ENCODE data around the gene PPIB. TPM values are rescaled to one million over a fixed set of nuclear protein-coding genes. Genes with fewer than 3 reads are reported as not detected.
"Not testable (repeated sequence)": the region's sequence is repeated elsewhere in the genome, so short reads cannot be mapped to it uniquely, and the experiment has no call there.

PPIB gene
- total RNA-seq, 2 experiments from 2014 or later = 225 to 227 TPM

- no peak for ATAC-seq (ENCODE audit: low read depth)
- Mint-ChIP-seq H3K9me3 (no peaks in the 10 kb centered on the region), H3K4me3 (no peak overlapping the region), H3K4me1 (peaks cover 3% of the 10 kb centered on the region), H3K27ac (no peak overlapping the region), H3K36me3 (peaks cover 20% of the 10 kb centered on the region), H3K27me3 (no peaks in the 10 kb centered on the region)
- DNase-seq = no peak
- POLR2A ChIA-PET = interaction anchor here (0.6 kb wide), 1 partner anchor 33 kb away, joined by 3 read pairs; no protein-coding TSS in a partner anchor
Observed at GRCh38 chr15:64122444-64122843, 40.4 kb downstream of the PPIB start.

GRCh38 chr15:64121614-64122013 is 41.2 kb downstream of the PPIB start:
- Mint-ChIP-seq H3K27me3 (no peaks in the 10 kb centered on the region), H3K4me3 (no peak overlapping the region), H3K27ac (no peak overlapping the region), H3K9me3 (no peaks in the 10 kb centered on the region), H3K4me1 (peaks cover 2% of the 10 kb centered on the region), H3K36me3 (peaks cover 17% of the 10 kb centered on the region)
- DNase-seq (no peak), ATAC-seq (ENCODE audit: low read depth) (no peak)
- POLR2A ChIA-PET = interaction anchor here (1.5 kb wide), 1 partner anchor 11 kb away, joined by 3 read pairs; no protein-coding TSS in a partner anchor

- peaks cover 15% of the 10 kb centered on the region for H3K36me3 Mint-ChIP-seq
- H3K4me1 Mint-ChIP-seq; ATAC-seq (ENCODE audit: low read depth); H3K27ac Mint-ChIP-seq; H3K27me3 Mint-ChIP-seq; POLR2A ChIA-PET; H3K4me3 Mint-ChIP-seq; DNase-seq; H3K9me3 Mint-ChIP-seq: not testable (repeated sequence)
Observed at GRCh38 chr15:64120322-64120721, 42.5 kb downstream of the PPIB start.

GRCh38 chr15:64117759-64118487 is 44.9 kb downstream of the PPIB start:
- H3K27me3 Mint-ChIP-seq = no peaks in the 10 kb centered on the region
- POLR2A ChIA-PET = no interaction called here
- H3K9me3 Mint-ChIP-seq = no peaks in the 10 kb centered on the region
- H3K27ac Mint-ChIP-seq = no peak overlapping the region
- peaks cover 7% of the 10 kb centered on the region for H3K4me1 Mint-ChIP-seq
- H3K36me3 Mint-ChIP-seq = peaks cover 22% of the 10 kb centered on the region
- DNase-seq (no peak), ATAC-seq (ENCODE audit: low read depth) (no peak)
- H3K4me3 Mint-ChIP-seq = no peak overlapping the region

GRCh38 chr15:64112904-64113303 is 49.9 kb downstream of the PPIB start:
- no peak for DNase-seq
- H3K27ac Mint-ChIP-seq = no peak overlapping the region
- no peak for ATAC-seq (ENCODE audit: low read depth)
- no peak overlapping the region for H3K4me3 Mint-ChIP-seq
- H3K9me3 Mint-ChIP-seq = no peaks in the 10 kb centered on the region
- H3K4me1 Mint-ChIP-seq = peaks cover 19% of the 10 kb centered on the region
- H3K36me3 Mint-ChIP-seq = peaks cover 21% of the 10 kb centered on the region
- no peaks in the 10 kb centered on the region for H3K27me3 Mint-ChIP-seq
- POLR2A ChIA-PET = no interaction called here

GRCh38 chr15:64112073-64112772 is 50.6 kb downstream of the PPIB start:
- Mint-ChIP-seq H3K27me3 (no peaks in the 10 kb centered on the region), H3K27ac (no peak overlapping the region), H3K9me3 (no peaks in the 10 kb centered on the region), H3K4me3 (no peak overlapping the region), H3K4me1 (peaks cover 19% of the 10 kb centered on the region), H3K36me3 (peaks cover 21% of the 10 kb centered on the region)
- DNase-seq (no peak), ATAC-seq (ENCODE audit: low read depth) (no peak)
- POLR2A ChIA-PET = interaction anchor here (1.2 kb wide), 1 partner anchor 41 kb away, joined by 4 read pairs; no protein-coding TSS in a partner anchor

- Mint-ChIP-seq H3K4me1 (peaks cover 20% of the 10 kb centered on the region), H3K27me3 (no peaks in the 10 kb centered on the region), H3K36me3 (peaks cover 21% of the 10 kb centered on the region), H3K9me3 (no peaks in the 10 kb centered on the region), H3K27ac (no peak overlapping the region), H3K4me3 (no peak overlapping the region)
- DNase-seq (no peak), ATAC-seq (ENCODE audit: low read depth) (no peak)
- POLR2A ChIA-PET = interaction anchor here (1.2 to 1.3 kb wide), 2 partner anchors 16 to 41 kb away, joined by 4 read pairs; partner anchors contain the start of gene SNX1
Observed at GRCh38 chr15:64111679-64112050, 51.2 kb downstream of the PPIB start.

GRCh38 chr15:64110950-64111678 is 51.7 kb downstream of the PPIB start:
- Mint-ChIP-seq H3K4me3 (peak overlapping the region; percentile 43), H3K4me1 (peaks cover 23% of the 10 kb centered on the region), H3K27ac (peak overlapping the region; percentile 68), H3K36me3 (peaks cover 21% of the 10 kb centered on the region), H3K9me3 (no peaks in the 10 kb centered on the region), H3K27me3 (no peaks in the 10 kb centered on the region)
- ATAC-seq (ENCODE audit: low read depth) (peak; percentile 87), DNase-seq (no peak)
- POLR2A ChIA-PET = interaction anchor here (1.2 to 1.5 kb wide), 3 partner anchors 15 to 42 kb away, joined by 4 to 5 read pairs (median 4); partner anchors contain the start of genes CIAO2A and SNX1

- Mint-ChIP-seq H3K4me1 (peaks cover 23% of the 10 kb centered on the region), H3K27ac (peak overlapping the region; percentile 68), H3K4me3 (peak overlapping the region; percentile 43), H3K36me3 (peaks cover 21% of the 10 kb centered on the region)
- not testable (repeated sequence) for DNase-seq; ATAC-seq (ENCODE audit: low read depth); H3K27me3 Mint-ChIP-seq; H3K9me3 Mint-ChIP-seq
- POLR2A ChIA-PET = interaction anchor here (0.6 to 1.5 kb wide), 3 partner anchors 14 to 381 kb away, joined by 4 to 5 read pairs (median 4); partner anchors contain the start of genes CIAO2A and SNX1
Observed at GRCh38 chr15:64110108-64110701, 52.6 kb downstream of the PPIB start.

- no peaks in the 10 kb centered on the region for H3K27me3 Mint-ChIP-seq
- no peak overlapping the region for H3K27ac Mint-ChIP-seq
- no peaks in the 10 kb centered on the region for H3K9me3 Mint-ChIP-seq
- H3K4me3 Mint-ChIP-seq = no peak overlapping the region
- no peak for DNase-seq
- no peak for ATAC-seq (ENCODE audit: low read depth)
- H3K4me1 Mint-ChIP-seq = peaks cover 20% of the 10 kb centered on the region
- H3K36me3 Mint-ChIP-seq = peaks cover 6% of the 10 kb centered on the region
- POLR2A ChIA-PET = no interaction called here
Observed at GRCh38 chr15:64107337-64107736, 55.5 kb downstream of the PPIB start.

All from activated naive CD8-positive, alpha-beta T cell treated with anti-CD3 and anti-CD28 coated beads, Interleukin-2, amount 10 ng/mL, durations not matched to agents 7 days and 5 days (primary cell).